ENCODE measurements around the gene GTF3C1.
"Not testable (repeated sequence)": the region's sequence is repeated elsewhere in the genome, so short reads cannot be mapped to it uniquely, and the experiment has no call there.

GTF3C1 gene

GRCh38 chr16:27447301-27447700 is 102.4 kb downstream of the GTF3C1 start:
- DNase-seq (ENCODE audit: low read depth in 2 of 3, low spot score in 2 of 3): no peak

DNA sequence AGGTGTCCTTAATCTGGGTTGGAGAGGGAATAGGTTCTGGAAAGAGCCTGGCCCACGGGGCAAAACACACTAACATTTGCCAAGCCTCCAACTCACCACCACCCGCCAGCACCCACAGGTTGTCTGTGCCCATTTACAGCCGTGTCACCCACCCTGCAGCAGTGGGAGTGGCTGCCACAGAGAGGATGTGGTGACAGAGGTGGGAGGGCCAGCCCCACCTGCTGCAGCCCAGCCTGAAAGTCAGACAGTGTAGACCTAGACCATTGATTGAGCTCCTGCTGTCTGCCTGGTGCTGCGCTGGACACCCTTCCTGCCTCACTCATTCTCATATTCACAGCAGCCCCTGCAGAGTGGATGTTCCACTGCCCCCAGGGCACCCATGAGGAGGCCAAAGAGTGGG is 103.0 kb downstream of the GTF3C1 start:
- DNase-seq (ENCODE audit: low read depth in 2 of 3, low spot score in 2 of 3): peak in 1 of 3 experiments; percentile 51

DNA sequence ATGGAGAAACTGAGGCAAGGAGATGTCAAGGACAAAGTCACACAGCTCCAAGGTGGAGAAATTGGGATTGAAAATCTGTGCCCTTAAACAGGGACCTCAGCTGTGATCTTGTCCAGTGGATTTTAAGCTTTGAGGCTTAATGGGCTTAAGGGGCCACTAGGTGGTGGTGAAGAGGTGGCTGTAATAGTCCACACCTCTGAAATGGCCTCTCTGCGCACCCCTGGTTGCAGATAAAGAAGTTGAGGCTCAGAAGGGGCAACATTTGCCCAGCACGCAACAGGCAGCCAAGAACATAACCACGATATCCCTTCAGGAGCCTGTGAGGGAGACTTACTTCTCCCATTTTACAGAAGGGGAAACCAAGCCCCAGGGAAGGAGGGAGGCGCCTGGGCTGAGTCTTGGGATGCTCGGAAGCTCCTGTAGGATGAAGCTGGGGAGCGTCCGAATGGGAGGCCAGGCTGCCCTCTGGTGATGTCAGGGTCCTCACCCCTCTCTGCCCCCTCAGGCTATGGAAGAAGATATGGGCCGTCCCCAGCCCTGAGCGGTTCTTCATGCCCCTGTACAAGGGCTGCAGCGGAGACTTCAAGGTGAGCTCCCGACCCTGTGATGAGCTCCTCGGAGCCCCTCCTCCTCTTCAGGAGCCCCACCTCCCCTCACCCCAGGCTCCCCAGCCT is 104.1 kb downstream of the GTF3C1 start:
- DNase-seq (ENCODE audit: low read depth in 2 of 3, low spot score in 2 of 3): no peak

DNA sequence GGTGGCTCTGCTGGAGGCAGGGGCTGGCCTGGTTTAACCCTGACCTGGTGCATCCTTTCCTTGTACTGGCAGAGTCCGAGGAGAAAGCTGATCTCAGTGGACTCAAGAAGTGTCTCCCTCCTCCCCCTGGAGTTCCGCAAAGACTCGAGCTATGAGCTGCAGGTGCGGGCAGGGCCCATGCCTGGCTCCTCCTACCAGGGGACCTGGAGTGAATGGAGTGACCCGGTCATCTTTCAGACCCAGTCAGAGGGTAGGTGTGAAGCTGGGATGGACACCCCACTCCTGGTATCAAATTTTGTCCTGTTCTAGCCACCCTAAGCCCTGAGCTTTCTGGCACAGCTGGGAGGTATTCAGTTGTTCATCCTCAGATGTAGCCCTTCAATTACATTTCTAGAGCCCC is 105.2 kb downstream of the GTF3C1 start:
- no peak for DNase-seq (ENCODE audit: low read depth in 2 of 3, low spot score in 2 of 3)

DNA sequence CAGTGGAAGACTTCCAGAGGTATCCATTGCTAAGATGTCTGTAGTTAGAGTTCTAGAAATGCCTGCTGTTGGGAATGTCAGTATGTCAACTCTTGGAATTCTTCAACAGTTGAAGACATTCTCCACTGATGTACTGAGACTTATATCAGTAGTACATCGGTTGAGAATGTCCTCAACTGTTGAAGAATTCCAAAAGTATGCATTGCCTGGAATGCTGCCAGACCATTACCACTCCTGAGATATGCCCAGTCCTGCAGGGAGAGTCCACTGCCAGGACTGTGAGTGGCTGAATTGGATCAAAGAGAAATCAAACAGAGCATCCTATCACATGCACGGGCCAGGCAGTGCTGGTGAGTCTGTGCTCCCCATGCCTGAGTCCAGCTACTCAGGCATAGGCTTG is 105.7 kb downstream of the GTF3C1 start:
- DNase-seq (ENCODE audit: low read depth in 2 of 3, low spot score in 2 of 3): no peak

- no peak for DNase-seq (ENCODE audit: low read depth in 2 of 3, low spot score in 2 of 3)
Observed at GRCh38 chr16:27441998-27442397, 107.7 kb downstream of the GTF3C1 start.

DNA sequence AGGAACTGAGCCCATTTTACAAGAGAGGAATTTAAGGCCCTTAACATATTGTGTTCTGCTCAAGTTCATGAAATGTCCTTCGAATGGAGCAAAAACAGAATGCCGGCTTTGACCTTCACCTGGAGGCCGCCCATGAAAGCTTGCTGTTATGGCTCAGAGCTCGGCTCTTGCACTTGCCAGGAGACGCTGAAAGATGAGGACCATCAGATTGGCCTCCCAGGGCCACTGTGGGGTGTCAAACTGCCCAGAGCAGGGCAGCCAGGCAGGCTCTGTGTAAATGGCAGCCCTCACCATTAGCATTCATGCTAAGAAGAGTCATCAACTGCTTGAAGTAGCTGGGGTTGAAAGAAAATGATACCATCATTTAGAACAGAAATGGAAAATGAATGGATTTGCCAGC is 108.4 kb downstream of the GTF3C1 start:
- no peak for DNase-seq (ENCODE audit: low read depth in 2 of 3, low spot score in 2 of 3)

- DNase-seq (ENCODE audit: low read depth in 2 of 3, low spot score in 2 of 3): no peak
Observed at GRCh38 chr16:27439271-27440018, 110.3 kb downstream of the GTF3C1 start.

- DNase-seq (ENCODE audit: low read depth in 2 of 3, low spot score in 2 of 3): no peak
Observed at GRCh38 chr16:27437946-27438345, 111.8 kb downstream of the GTF3C1 start.

GRCh38 chr16:27436921-27437650 is 112.6 kb downstream of the GTF3C1 start:
- DNase-seq (ENCODE audit: low read depth in 2 of 3, low spot score in 2 of 3): no peak

- DNase-seq (ENCODE audit: low read depth in 2 of 3, low spot score in 2 of 3): no peak
Observed at GRCh38 chr16:27436065-27436464, 113.6 kb downstream of the GTF3C1 start.

DNA sequence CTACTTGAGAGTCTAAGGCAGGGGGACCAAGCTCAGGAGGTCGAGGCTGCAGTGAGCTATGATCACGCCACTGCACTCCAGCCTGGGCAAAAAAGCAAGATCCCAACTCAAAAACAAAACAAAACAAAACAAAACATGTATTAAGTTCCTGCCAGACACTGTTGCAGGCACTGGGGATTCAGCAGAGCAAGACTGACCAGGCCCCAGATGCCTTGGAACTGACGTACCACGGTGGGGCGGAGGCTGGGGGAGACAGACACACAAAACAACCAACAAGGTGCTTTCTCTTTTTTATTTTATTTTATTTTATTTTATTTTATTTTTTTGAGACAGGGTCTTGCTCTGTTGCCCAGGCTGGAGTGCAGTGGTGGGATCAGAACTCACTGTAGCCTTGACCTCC is 114.6 kb downstream of the GTF3C1 start:
- DNase-seq (ENCODE audit: low read depth in 2 of 3, low spot score in 2 of 3): not testable (repeated sequence)

GRCh38 chr16:27434141-27435051 is 115.3 kb downstream of the GTF3C1 start:
- DNase-seq (ENCODE audit: low read depth in 2 of 3, low spot score in 2 of 3): no peak

GRCh38 chr16:27433636-27434035 is 116.1 kb downstream of the GTF3C1 start:
- no peak for DNase-seq (ENCODE audit: low read depth in 2 of 3, low spot score in 2 of 3)

GRCh38 chr16:27433191-27433590 is 116.5 kb downstream of the GTF3C1 start:
- not testable (repeated sequence) for DNase-seq (ENCODE audit: low read depth in 2 of 3, low spot score in 2 of 3)

- no peak for DNase-seq (ENCODE audit: low read depth in 2 of 3, low spot score in 2 of 3)
Observed at GRCh38 chr16:27432558-27432957, 117.2 kb downstream of the GTF3C1 start.

- no peak for DNase-seq (ENCODE audit: low read depth in 2 of 3, low spot score in 2 of 3)
Observed at GRCh38 chr16:27431773-27432532, 117.8 kb downstream of the GTF3C1 start.

GRCh38 chr16:27430923-27431484 is 118.7 kb downstream of the GTF3C1 start:
- no peak for DNase-seq (ENCODE audit: low read depth in 2 of 3, low spot score in 2 of 3)

- no peak for DNase-seq (ENCODE audit: low read depth in 2 of 3, low spot score in 2 of 3)
Observed at GRCh38 chr16:27430512-27430911, 119.2 kb downstream of the GTF3C1 start.

DNA sequence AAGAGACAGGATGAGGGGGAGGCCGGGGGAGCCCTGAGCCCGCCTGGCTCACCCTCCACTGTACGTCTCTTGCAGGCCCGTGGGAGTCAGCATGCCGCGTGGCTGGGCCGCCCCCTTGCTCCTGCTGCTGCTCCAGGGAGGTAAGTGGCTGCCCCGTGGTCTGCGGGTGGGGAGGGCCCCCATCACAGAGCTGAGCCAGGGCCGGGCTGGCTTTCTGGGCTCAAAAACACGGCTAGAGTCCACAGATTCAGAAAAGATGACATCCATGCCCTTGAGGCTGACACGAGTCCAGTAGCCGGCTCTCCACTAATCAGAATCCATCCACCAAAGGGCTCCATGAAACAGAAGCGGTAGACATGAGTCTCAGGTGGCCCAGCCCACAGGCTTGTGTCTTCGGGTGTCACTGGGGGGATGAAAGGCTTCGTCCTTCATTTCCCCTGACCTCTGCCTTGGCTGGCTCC is 119.7 kb downstream of the GTF3C1 start:
- DNase-seq (ENCODE audit: low read depth in 2 of 3, low spot score in 2 of 3): no peak
